K562 (cell line): Measurements from ENCODE around the gene PPP4C. TPM values are rescaled to one million over a fixed set of nuclear protein-coding genes. Genes with fewer than 3 reads are reported as not detected.

Source experiments
- BRF2 ChIP-seq: IDR thresholded peaks from 3 replicates; pipeline ENCODE4 v1.6.1; 2011; ENCODE audit warnings: borderline replicate concordance, mild to moderate bottlenecking; ENCODE audit not compliant: insufficient read length, insufficient read depth
- C11orf30 ChIP-seq: fragments of 450-650 bp; IDR thresholded peaks from 2 replicates; pipeline ENCODE4 v1.6.1; 2016; ENCODE audit warnings: low read depth, mild to moderate bottlenecking
- CEBPB ChIP-seq: fragments of 450-650 bp; IDR thresholded peaks from 2 replicates; pipeline ENCODE4 v1.6.1; 2016; ENCODE audit warnings: missing genetic modification characterization, missing compliant biosample characterization
- CREB3 ChIP-seq: fragments of 450-650 bp; conservative IDR thresholded peaks from 2 replicates; pipeline ENCODE4 v1.6.1; 2016; ENCODE audit warnings: missing genetic modification characterization, low read depth, mild to moderate bottlenecking, missing compliant biosample characterization, moderate library complexity
- E2F4 ChIP-seq: sonication (generic); formaldehyde crosslinking; IDR thresholded peaks from 2 replicates; pipeline ENCODE4 v1.8.0; 2022; ENCODE audit warnings: mild to moderate bottlenecking, low read depth, missing genetic modification reagents
- EWSR1 ChIP-seq: fragments of 450-650 bp; IDR thresholded peaks from 2 replicates; pipeline ENCODE4 v1.6.1; 2018; ENCODE audit warnings: borderline replicate concordance, mild to moderate bottlenecking, low read depth, moderate library complexity; ENCODE audit not compliant: partially characterized antibody
- HEY1 ChIP-seq: fragments of 250-450 bp; sonication (Bioruptor Pico); IDR thresholded peaks from 2 replicates; pipeline ENCODE4 v1.5.0; 2020; ENCODE audit warnings: mild to moderate bottlenecking, moderate library complexity, borderline replicate concordance
- KDM4B ChIP-seq, 2 experiments: fragments of 450-650 bp in 1 of 2; sonication (generic) in 1 of 2; IDR thresholded peaks; 2 replicates each; pipeline ENCODE4 v1.6.1; 2016 to 2017; ENCODE audit warnings: borderline replicate concordance in 2 of 2, antibody characterized with exemption in 1 of 2, low read depth in 1 of 2, mild to moderate bottlenecking in 1 of 2
- MAZ ChIP-seq, 2 experiments: fragments of 450-650 bp in 1 of 2; sonication (generic) in 1 of 2; formaldehyde crosslinking; IDR thresholded peaks in 1 of 2; conservative IDR thresholded peaks in 1 of 2; 2 replicates each; pipeline versions ENCODE4 v1.4.0 to v1.5.0; 2020; ENCODE audit warnings: mild to moderate bottlenecking in 1 of 2, missing genetic modification reagents in 1 of 2
- MED1 ChIP-seq: sonication (generic); formaldehyde crosslinking; IDR thresholded peaks from 2 replicates; pipeline ENCODE4 v1.8.1; 2023; ENCODE audit warnings: missing genetic modification reagents, borderline replicate concordance
- NCOA6 ChIP-seq: fragments of 450-650 bp; IDR thresholded peaks from 2 replicates; pipeline ENCODE4 v1.6.1; 2017; ENCODE audit warnings: mild to moderate bottlenecking
- NRF1 ChIP-seq, 2 experiments: fragments of 450-650 bp; IDR thresholded peaks in 1 of 2; conservative IDR thresholded peaks in 1 of 2; 2 replicates each; pipeline ENCODE4 v1.6.1; 2014; ENCODE audit warnings: mild to moderate bottlenecking in 2 of 2
- PCBP2 ChIP-seq: fragments of 200-400 bp; formaldehyde crosslinking; IDR thresholded peaks from 2 replicates; pipeline ENCODE4 v1.6.1; 2018; ENCODE audit warnings: low read length, low read depth, mild to moderate bottlenecking, moderate library complexity; ENCODE audit not compliant: poor library complexity, severe bottlenecking
- PTTG1 ChIP-seq: fragments of 450-650 bp; IDR thresholded peaks from 2 replicates; pipeline ENCODE4 v1.6.1; 2016; ENCODE audit warnings: low read depth, mild to moderate bottlenecking, missing genetic modification characterization, missing compliant biosample characterization
- PYGO2 ChIP-seq: fragments of 450-650 bp; IDR thresholded peaks from 2 replicates; pipeline ENCODE4 v1.6.1; 2016; ENCODE audit warnings: mild to moderate bottlenecking, missing genetic modification characterization, moderate library complexity, missing compliant biosample characterization
- SMC3 ChIP-seq: conservative IDR thresholded peaks from 2 replicates; pipeline ENCODE4 v1.6.1; 2011; ENCODE audit warnings: low read depth, low read length, improper control_type of control experiment; ENCODE audit not compliant: insufficient read depth
- ZNF57 ChIP-seq: fragments of 450-650 bp; formaldehyde crosslinking; IDR thresholded peaks from 2 replicates; pipeline ENCODE4 v1.4.0; 2020; ENCODE audit warnings: mild to moderate bottlenecking, moderate library complexity
- polyA plus RNA-seq, 8 experiments: library from polyadenylated mRNA; depleted of rRNA in 4 of 8; stranded (reverse) in 5 of 8; unstranded in 3 of 8; fragments of >200 nt; fragmentation: Nextera tagmentation in 2 of 8; fragmentation: Illumina TruSeq in 1 of 8; extraction: Ambion mirVana in 2 of 8; extraction: Trizol in 1 of 8; gene quantifications; 2 replicates each; pipeline versions ENCODE4 v1.2.1 to v1.2.3, GENCODE V29; 2011 to 2014; ENCODE audit warnings: inconsistent platforms in 1 of 8, missing spikeins in 1 of 8
- total RNA-seq, 7 experiments: library from RNA; depleted of rRNA in 6 of 7; stranded (reverse); fragments of >200 nt in 6 of 7; fragmentation: Illumina TruSeq in 2 of 7; extraction: Trizol in 2 of 7; gene quantifications; 2 replicates each; pipeline versions ENCODE4 v1.2.1 to v1.2.3, GENCODE V29; 2011 to 2021; ENCODE audit warnings: low replicate concordance in 1 of 7
- TF ChIP-seq, protein P1 (sequence below), 2 experiments: fragments of 450-650 bp; IDR thresholded peaks; 2 replicates each; pipeline ENCODE4 v1.6.1; 2018; ENCODE audit warnings: mild to moderate bottlenecking in 2 of 2, low read depth in 1 of 2; ENCODE audit not compliant: partially characterized antibody in 2 of 2

PPP4C gene
- total and polyA plus RNA-seq, 9 of the 15 experiments (the other 6 are each of a cell fraction or from before 2014, with no cell fraction given), result 3.5 to 183 (median 131) TPM

- TF ChIP-seq E2F4, result no peak
- TF ChIP-seq KDM4B (IDR thresholded peaks at IDR 0.05; ENCODE audit: borderline replicate concordance in 2 of 2, low read depth in 1 of 2), result no peak; a peak in 1 of 4 replicates
- TF ChIP-seq PTTG1 (tag), result no peak
- no peak for TF ChIP-seq ZNF57 (CRISPR knock-in tag)
- no peak for TF ChIP-seq PCBP2
- TF ChIP-seq BRF2, result no peak
- TF ChIP-seq PYGO2 (tag), result no peak
- TF ChIP-seq, protein P1, sequence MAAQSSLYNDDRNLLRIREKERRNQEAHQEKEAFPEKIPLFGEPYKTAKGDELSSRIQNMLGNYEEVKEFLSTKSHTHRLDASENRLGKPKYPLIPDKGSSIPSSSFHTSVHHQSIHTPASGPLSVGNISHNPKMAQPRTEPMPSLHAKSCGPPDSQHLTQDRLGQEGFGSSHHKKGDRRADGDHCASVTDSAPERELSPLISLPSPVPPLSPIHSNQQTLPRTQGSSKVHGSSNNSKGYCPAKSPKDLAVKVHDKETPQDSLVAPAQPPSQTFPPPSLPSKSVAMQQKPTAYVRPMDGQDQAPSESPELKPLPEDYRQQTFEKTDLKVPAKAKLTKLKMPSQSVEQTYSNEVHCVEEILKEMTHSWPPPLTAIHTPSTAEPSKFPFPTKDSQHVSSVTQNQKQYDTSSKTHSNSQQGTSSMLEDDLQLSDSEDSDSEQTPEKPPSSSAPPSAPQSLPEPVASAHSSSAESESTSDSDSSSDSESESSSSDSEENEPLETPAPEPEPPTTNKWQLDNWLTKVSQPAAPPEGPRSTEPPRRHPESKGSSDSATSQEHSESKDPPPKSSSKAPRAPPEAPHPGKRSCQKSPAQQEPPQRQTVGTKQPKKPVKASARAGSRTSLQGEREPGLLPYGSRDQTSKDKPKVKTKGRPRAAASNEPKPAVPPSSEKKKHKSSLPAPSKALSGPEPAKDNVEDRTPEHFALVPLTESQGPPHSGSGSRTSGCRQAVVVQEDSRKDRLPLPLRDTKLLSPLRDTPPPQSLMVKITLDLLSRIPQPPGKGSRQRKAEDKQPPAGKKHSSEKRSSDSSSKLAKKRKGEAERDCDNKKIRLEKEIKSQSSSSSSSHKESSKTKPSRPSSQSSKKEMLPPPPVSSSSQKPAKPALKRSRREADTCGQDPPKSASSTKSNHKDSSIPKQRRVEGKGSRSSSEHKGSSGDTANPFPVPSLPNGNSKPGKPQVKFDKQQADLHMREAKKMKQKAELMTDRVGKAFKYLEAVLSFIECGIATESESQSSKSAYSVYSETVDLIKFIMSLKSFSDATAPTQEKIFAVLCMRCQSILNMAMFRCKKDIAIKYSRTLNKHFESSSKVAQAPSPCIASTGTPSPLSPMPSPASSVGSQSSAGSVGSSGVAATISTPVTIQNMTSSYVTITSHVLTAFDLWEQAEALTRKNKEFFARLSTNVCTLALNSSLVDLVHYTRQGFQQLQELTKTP (IDR thresholded peaks at IDR 0.05; ENCODE audit: low read depth in 1 of 2, partially characterized antibody in 2 of 2), result no peak
- TF ChIP-seq NRF1 (conservative IDR thresholded peaks at IDR 0.05 in 1 of 2, IDR thresholded peaks at IDR 0.05 in 1 of 2), result peak in 1 of 2 experiments; percentile 53; a peak in 3 of 4 replicates
- no peak for TF ChIP-seq MED1 (CRISPR knock-in tag)
- TF ChIP-seq C11orf30, result no peak
- no peak for TF ChIP-seq NCOA6
- no peak for TF ChIP-seq EWSR1
- TF ChIP-seq CEBPB (tag), result no peak
- TF ChIP-seq SMC3, result 0 out of 2 replicates have a peak, but pooled peaks have one; percentile 41
- peak in 1 of 2 experiments; percentile 69; a peak in 2 of 4 replicates for TF ChIP-seq MAZ (CRISPR knock-in tag; conservative IDR thresholded peaks at IDR 0.05 in 1 of 2, IDR thresholded peaks at IDR 0.05 in 1 of 2)
- no peak for TF ChIP-seq HEY1 (CRISPR knock-in tag)
- no peak for TF ChIP-seq CREB3 (tag)
Measured at GRCh38 chr16:30054959-30055553, 20.7 kb upstream of the PPP4C start (continued).
